Breast epithelium (tissue), 4 donors: ENCODE data around the gene AKR1D1. TPM values are rescaled to one million over a fixed set of nuclear protein-coding genes. Genes with fewer than 3 reads are reported as not detected.

Experiments used
- DNase-seq, 2 donors: peaks; one replicate each; pipeline ENCODE4 v3.0.0-alpha.2; 2019; ENCODE audit warnings: low spot score in 2 of 2
- H3K27ac ChIP-seq, 2 donors: fragments of 200-600 bp; sonication (generic) in 1 of 2; one replicate each; pipeline ENCODE4 v1.5.1; 2016 to 2019; ENCODE audit warnings: mild to moderate bottlenecking in 1 of 2
- H3K27me3 ChIP-seq, 2 donors: fragments of 200-600 bp; sonication (generic) in 1 of 2; one replicate each; pipeline versions ENCODE4 v1.5.1 to v1.6.0; 2017 to 2019; ENCODE audit warnings: control low read depth in 1 of 2, mild to moderate bottlenecking in 1 of 2
- H3K36me3 ChIP-seq: fragments of 200-600 bp; one replicate; pipeline ENCODE4 v1.5.1; 2019
- H3K4me1 ChIP-seq, 2 donors: fragments of 200-600 bp; sonication (generic); one replicate each; pipeline ENCODE4 v1.5.1; 2016 to 2019; ENCODE audit warnings: control low read depth in 1 of 2
- H3K4me3 ChIP-seq, 3 donors: fragments of 200-600 bp; sonication (generic); 1 replicate in 2 of 3; 2 replicates in 1 of 3; pipeline ENCODE4 v1.5.1; 2016 to 2019; ENCODE audit warnings: mild to moderate bottlenecking in 3 of 3, moderate library complexity in 2 of 3
- H3K9me3 ChIP-seq, 2 donors: fragments of 200-600 bp; sonication (generic) in 1 of 2; one replicate each; pipeline ENCODE4 v1.5.1; 2016 to 2019; ENCODE audit warnings: control low read depth in 1 of 2
- CTCF ChIP-seq, 3 donors: fragments of 450-650 bp; IDR thresholded peaks; one replicate each; pipeline ENCODE4 v1.5.1; 2016 to 2017; ENCODE audit warnings: antibody characterized with exemption in 3 of 3, mild to moderate bottlenecking in 3 of 3, moderate library complexity in 3 of 3
- POLR2A ChIP-seq: fragments of 450-650 bp; IDR thresholded peaks from one replicate; pipeline ENCODE4 v1.6.1; 2016; ENCODE audit warnings: antibody characterized with exemption, mild to moderate bottlenecking, moderate library complexity
- POLR2AphosphoS5 ChIP-seq, 3 donors: sonication (generic); formaldehyde crosslinking; IDR thresholded peaks; one replicate each; pipeline ENCODE4 v1.6.1; 2017; ENCODE audit warnings: antibody characterized with exemption in 3 of 3
- intact Hi-C: fragments of 100-400 bp; cut with DNase I; formaldehyde crosslinking; loops from one replicate; pipeline ENCODE4 v1.15.1; 2023; ENCODE audit warnings: low total_unique reads
- total RNA-seq, 3 donors: library from RNA; depleted of rRNA; stranded (reverse); fragments of >200 nt; gene quantifications; one replicate each; pipeline ENCODE4 v1.1.0, GENCODE V29; 2016

AKR1D1 gene
- total RNA-seq, 3 donors from 2014 or later, result 0.59 TPM; not detected in 2

GRCh38 chr7:138064856-138065357, 11.4 kb upstream of the AKR1D1 start:
- no peak overlapping the region for H3K4me3 ChIP-seq
- H3K36me3 ChIP-seq, result no peaks in the 10 kb centered on the region
- H3K9me3 ChIP-seq, result no peaks in the 10 kb centered on the region
- intact Hi-C loops, result no loop called here
- TF ChIP-seq POLR2AphosphoS5 (IDR thresholded peaks at IDR 0.05) (no peak), CTCF (IDR thresholded peaks at IDR 0.05) (no peak)
- DNase-seq, result no peak
- no peak overlapping the region for H3K27ac ChIP-seq
- H3K4me1 ChIP-seq, result no peaks in the 10 kb centered on the region
- no peaks in the 10 kb centered on the region for H3K27me3 ChIP-seq

GRCh38 chr7:138065827-138066226, 10.4 kb upstream of the AKR1D1 start:
- no peak for DNase-seq
- TF ChIP-seq POLR2A, result no peak
- no peak for TF ChIP-seq POLR2AphosphoS5 (IDR thresholded peaks at IDR 0.05)
- no peak for TF ChIP-seq CTCF (IDR thresholded peaks at IDR 0.05)
- H3K27ac ChIP-seq, result no peak overlapping the region
- H3K4me3 ChIP-seq, result no peak overlapping the region
- no peaks in the 10 kb centered on the region for H3K27me3 ChIP-seq
- no peaks in the 10 kb centered on the region for H3K9me3 ChIP-seq
- intact Hi-C loops, result no loop called here
- no peaks in the 10 kb centered on the region for H3K36me3 ChIP-seq
- no peaks in the 10 kb centered on the region for H3K4me1 ChIP-seq

GRCh38 chr7:138066954-138067394, 9.3 kb upstream of the AKR1D1 start:
- no peak overlapping the region for H3K4me3 ChIP-seq
- intact Hi-C loops, result no loop called here
- no peak for TF ChIP-seq POLR2AphosphoS5 (IDR thresholded peaks at IDR 0.05)
- TF ChIP-seq CTCF (IDR thresholded peaks at IDR 0.05), result no peak
- TF ChIP-seq POLR2A, result no peak
- no peaks in the 10 kb centered on the region for H3K4me1 ChIP-seq
- no peak for DNase-seq
- H3K36me3 ChIP-seq, result no peaks in the 10 kb centered on the region
- H3K9me3 ChIP-seq, result no peaks in the 10 kb centered on the region
- no peak overlapping the region for H3K27ac ChIP-seq
- no peaks in the 10 kb centered on the region for H3K27me3 ChIP-seq

GRCh38 chr7:138067774-138068173, 8.5 kb upstream of the AKR1D1 start:
- Histone ChIP-seq H3K4me1 (no peaks in the 10 kb centered on the region), H3K27ac (no peak overlapping the region), H3K4me3 (no peak overlapping the region), H3K36me3 (no peaks in the 10 kb centered on the region), H3K9me3 (no peaks in the 10 kb centered on the region), H3K27me3 (no peaks in the 10 kb centered on the region)
- TF ChIP-seq POLR2A (no peak), CTCF (IDR thresholded peaks at IDR 0.05) (no peak), POLR2AphosphoS5 (IDR thresholded peaks at IDR 0.05) (no peak)
- intact Hi-C loops, result no loop called here
- DNase-seq, result no peak

- Histone ChIP-seq H3K27me3 (no peaks in the 10 kb centered on the region), H3K9me3 (peaks cover 0 to 19% of the 10 kb centered on the region in 2 donors), H3K4me3 (no peak overlapping the region), H3K36me3 (no peaks in the 10 kb centered on the region), H3K27ac (no peak overlapping the region), H3K4me1 (no peaks in the 10 kb centered on the region)
- DNase-seq, result no peak
- no peak for TF ChIP-seq POLR2A
- intact Hi-C loops, result no loop called here
These were observed 5.4 kb upstream of the AKR1D1 start for GRCh38 chr7:138070908-138071307.

- Histone ChIP-seq H3K4me1 (no peaks in the 10 kb centered on the region), H3K36me3 (no peaks in the 10 kb centered on the region), H3K9me3 (peaks cover 0 to 21% of the 10 kb centered on the region in 2 donors), H3K27ac (no peak overlapping the region), H3K27me3 (no peaks in the 10 kb centered on the region), H3K4me3 (no peak overlapping the region)
- no peak for DNase-seq
- no peak for TF ChIP-seq POLR2A
- TF ChIP-seq CTCF (IDR thresholded peaks at IDR 0.05), result no peak
- no peak for TF ChIP-seq POLR2AphosphoS5 (IDR thresholded peaks at IDR 0.05)
- intact Hi-C loops, result no loop called here
These were observed 3.5 kb upstream of the AKR1D1 start for GRCh38 chr7:138072726-138073125.
